ENCODE results near the gene OR2A14.

- TF ChIP-seq JUNB (IDR thresholded peaks at IDR 0.05; ENCODE audit: unreplicated experiment) (no peak), CTCF (conservative IDR thresholded peaks at IDR 0.05; ENCODE audit: low read depth in 2 of 2) (peak; percentile 19 to 41; a peak in 3 of 4 replicates), EZH2phosphoT487 (IDR thresholded peaks at IDR 0.05; ENCODE audit: unreplicated experiment) (no peak), EZH2 (IDR thresholded peaks at IDR 0.05; ENCODE audit: low read depth, unreplicated experiment) (no peak)
Observed at GRCh38 chr7:144074374-144074773, 48.6 kb upstream of the OR2A14 start.
